Esophagus muscularis mucosa (tissue), 4 donors: ENCODE results near the gene CXCL13. TPM values are rescaled to one million over a fixed set of nuclear protein-coding genes. Genes with fewer than 3 reads are reported as not detected.

Experiments used
- DNase-seq: peaks from one replicate; pipeline ENCODE4 v3.0.0-alpha.2; 2017; ENCODE audit errors: extremely low spot score
- H3K27ac ChIP-seq, 4 donors: fragments of 200-600 bp; sonication (generic); replicated peaks in 1 of 4; 1 replicate in 3 of 4; 2 replicates in 1 of 4; pipeline ENCODE4 v1.5.1; 2016 to 2019; ENCODE audit warnings: mild to moderate bottlenecking in 1 of 4
- H3K27me3 ChIP-seq, 4 donors: fragments of 200-600 bp; sonication (generic); one replicate each; pipeline versions ENCODE4 v1.5.1 to v1.6.0; 2016 to 2019
- H3K36me3 ChIP-seq, 4 donors: fragments of 200-600 bp; sonication (generic); one replicate each; pipeline ENCODE4 v1.5.1; 2016 to 2019
- H3K4me1 ChIP-seq, 4 donors: fragments of 200-600 bp; sonication (generic); one replicate each; pipeline ENCODE4 v1.5.1; 2016 to 2019
- H3K4me3 ChIP-seq, 4 donors: fragments of 200-600 bp; sonication (generic); 1 replicate in 2 of 4; 2 replicates in 2 of 4; pipeline ENCODE4 v1.5.1; 2016 to 2019; ENCODE audit warnings: mild to moderate bottlenecking in 4 of 4, moderate library complexity in 1 of 4
- H3K9me3 ChIP-seq, 4 donors: fragments of 200-600 bp; sonication (generic); 1 replicate in 3 of 4; 2 replicates in 1 of 4; pipeline ENCODE4 v1.5.1; 2016 to 2019
- CTCF ChIP-seq, 3 experiments: fragments of 200-600 bp in 2 of 3; fragments of 450-650 bp in 1 of 3; sonication (generic) in 2 of 3; IDR thresholded peaks; one replicate each; pipeline ENCODE4 v1.5.1; 2017 to 2019; ENCODE audit warnings: antibody characterized with exemption in 3 of 3, mild to moderate bottlenecking in 2 of 3, moderate library complexity in 1 of 3
- EP300 ChIP-seq: sonication (generic); formaldehyde crosslinking; IDR thresholded peaks from one replicate; pipeline ENCODE4 v1.6.1; 2017; ENCODE audit warnings: antibody characterized with exemption
- POLR2A ChIP-seq: fragments of 450-650 bp; IDR thresholded peaks from one replicate; pipeline ENCODE4 v1.6.1; 2017; ENCODE audit warnings: antibody characterized with exemption, moderate library complexity, mild to moderate bottlenecking, low read depth
- POLR2AphosphoS5 ChIP-seq, 2 donors: sonication (generic); formaldehyde crosslinking; IDR thresholded peaks; one replicate each; pipeline ENCODE4 v1.6.1; 2017; ENCODE audit warnings: antibody characterized with exemption in 2 of 2
- WGBS: methylation state at CpG from one replicate; pipeline ENCODE4 v1.1.5; 2018; 5-methylcytosine and 5-hydroxymethylcytosine counted together
- intact Hi-C: fragments of 100-400 bp; cut with DNase I; formaldehyde crosslinking; loops from one replicate; pipeline ENCODE4 v1.15.1; 2023
- total RNA-seq, 4 donors: library from RNA; depleted of rRNA; stranded (reverse); fragments of >200 nt; gene quantifications; one replicate each; pipeline versions ENCODE4 v1.1.0 to v1.2.1, GENCODE V29; 2016

Gene CXCL13
- total RNA-seq, 4 donors from 2014 or later = 0.32 to 0.66 TPM; not detected in 2

- no peak overlapping the region for H3K4me3 ChIP-seq
- H3K9me3 ChIP-seq = no peaks in the 10 kb centered on the region
- intact Hi-C loops = loop anchor here (2.0 to 10.0 kb wide), 2 partner anchors 216 to 366 kb away; no protein-coding TSS in a partner anchor
- H3K36me3 ChIP-seq = no peaks in the 10 kb centered on the region
- H3K27me3 ChIP-seq = no peaks in the 10 kb centered on the region
- WGBS = 32% methylated on average over 6 of the region's 6 CpGs
- H3K4me1 ChIP-seq = peaks cover 0 to 8% (median 0%) of the 10 kb centered on the region in 4 donors
- no peak for TF ChIP-seq POLR2AphosphoS5 (IDR thresholded peaks at IDR 0.05)
- peak; percentile 71 to 82 (median 77) for TF ChIP-seq CTCF (IDR thresholded peaks at IDR 0.05)
- no peak for TF ChIP-seq EP300
- no peak for TF ChIP-seq POLR2A
- no peak overlapping the region for H3K27ac ChIP-seq
- no peak for DNase-seq
These were observed 4.8 kb upstream of the CXCL13 start for GRCh38 chr4:77600521-77601451.

GRCh38 chr4:77601614-77602187 is 3.9 kb upstream of the CXCL13 start:
- TF ChIP-seq POLR2AphosphoS5 (IDR thresholded peaks at IDR 0.05) (no peak), CTCF (IDR thresholded peaks at IDR 0.05) (no peak), POLR2A (no peak), EP300 (no peak)
- no peak for DNase-seq
- intact Hi-C loops = loop anchor here (2.0 to 10.0 kb wide), 2 partner anchors 217 to 367 kb away; no protein-coding TSS in a partner anchor
- Histone ChIP-seq H3K36me3 (no peaks in the 10 kb centered on the region), H3K27me3 (no peaks in the 10 kb centered on the region), H3K27ac (no peak overlapping the region), H3K4me1 (peaks cover 0 to 8% (median 0%) of the 10 kb centered on the region in 4 donors), H3K4me3 (no peak overlapping the region), H3K9me3 (no peaks in the 10 kb centered on the region)
- 71% methylated on average over 4 of the region's 4 CpGs for WGBS

GRCh38 chr4:77613267-77613666 is 7.6 kb downstream of the CXCL13 start:
- H3K27me3 ChIP-seq = no peaks in the 10 kb centered on the region
- no peak overlapping the region for H3K4me3 ChIP-seq
- intact Hi-C loops = no loop called here
- TF ChIP-seq POLR2A = no peak
- TF ChIP-seq CTCF (IDR thresholded peaks at IDR 0.05) = no peak
- no peak for TF ChIP-seq EP300
- TF ChIP-seq POLR2AphosphoS5 (IDR thresholded peaks at IDR 0.05) = no peak
- H3K27ac ChIP-seq = no peak overlapping the region
- DNase-seq = no peak
- no peaks in the 10 kb centered on the region for H3K4me1 ChIP-seq
- H3K36me3 ChIP-seq = no peaks in the 10 kb centered on the region
- H3K9me3 ChIP-seq = no peaks in the 10 kb centered on the region
- WGBS = 74% methylated on average over 7 of the region's 7 CpGs

- DNase-seq = peak; percentile 57
These were observed 9.5 kb downstream of the CXCL13 start for GRCh38 chr4:77615153-77615552.

More at GRCh38 chr4:77615153-77615552, 9.5 kb downstream of the CXCL13 start:
- H3K4me3 ChIP-seq = no peak overlapping the region
- no peak overlapping the region for H3K27ac ChIP-seq
- intact Hi-C loops = loop anchor here (5.0 kb wide), 1 partner anchor 228 kb away; no protein-coding TSS in a partner anchor
- H3K27me3 ChIP-seq = no peaks in the 10 kb centered on the region
- WGBS = 75% methylated on average over 5 of the region's 5 CpGs
- TF ChIP-seq POLR2A (no peak), EP300 (no peak), POLR2AphosphoS5 (IDR thresholded peaks at IDR 0.05) (no peak), CTCF (IDR thresholded peaks at IDR 0.05) (no peak)
- H3K36me3 ChIP-seq = no peaks in the 10 kb centered on the region
- H3K9me3 ChIP-seq = no peaks in the 10 kb centered on the region
- H3K4me1 ChIP-seq = peaks cover 0 to 9% (median 4%) of the 10 kb centered on the region in 4 donors
